Adrenal gland (tissue), 12 donors: ENCODE measurements around the gene B9D1. TPM values are rescaled to one million over a fixed set of nuclear protein-coding genes. Genes with fewer than 3 reads are reported as not detected.

ENCODE experiments used
- DNase-seq, 7 donors: peaks; one replicate each; pipeline ENCODE4 v3.0.0-alpha.2; 2019 to 2020
- H3K27ac ChIP-seq, 5 donors: fragments of 200-600 bp; sonication (generic) in 4 of 5; 1 replicate in 3 of 5; 2 replicates in 2 of 5; pipeline versions ENCODE4 v1.5.1 to v1.8.0; 2016 to 2020; ENCODE audit warnings: mild to moderate bottlenecking in 1 of 5
- H3K27me3 ChIP-seq: fragments of 200-600 bp; 2 replicates; pipeline ENCODE4 v1.8.0; 2021
- H3K36me3 ChIP-seq, 2 donors: fragments of 200-600 bp; replicated peaks in 1 of 2; 1 replicate in 1 of 2; 2 replicates in 1 of 2; pipeline versions ENCODE4 v1.5.1 to v1.8.0; 2018 to 2022
- H3K4me1 ChIP-seq, 2 donors: fragments of 200-600 bp; replicated peaks in 1 of 2; 1 replicate in 1 of 2; 2 replicates in 1 of 2; pipeline versions ENCODE4 v1.5.1 to v1.8.0; 2018 to 2021
- H3K4me3 ChIP-seq, 4 donors: fragments of 200-600 bp; sonication (generic) in 3 of 4; one replicate each; pipeline ENCODE4 v1.5.1; 2016 to 2018
- H3K9me3 ChIP-seq, 3 donors: fragments of 200-600 bp; sonication (generic) in 1 of 3; replicated peaks in 1 of 3; 1 replicate in 2 of 3; 2 replicates in 1 of 3; pipeline versions ENCODE4 v1.5.1 to v1.8.0; 2016 to 2021
- POLR2A ChIP-seq, 2 donors: fragments of 450-650 bp; IDR thresholded peaks; one replicate each; pipeline ENCODE4 v1.6.1; 2017; ENCODE audit warnings: antibody characterized with exemption in 2 of 2, mild to moderate bottlenecking in 2 of 2, moderate library complexity in 1 of 2
- WGBS, 4 donors: extraction: QIAGEN DNeasy Blood & Tissue Kit in 2 of 4; methylation state at CpG; one replicate each; pipeline versions ENCODE4 v1.1.5 to v1.1.7; 2013 to 2017; 5-methylcytosine and 5-hydroxymethylcytosine counted together
- intact Hi-C, 2 donors: fragments of 100-400 bp; cut with DNase I; formaldehyde crosslinking; loops; one replicate each; pipeline versions ENCODE4 v1.14.1 to v1.15.0; 2022 to 2023
- polyA plus RNA-seq, 3 donors: library from polyadenylated mRNA; stranded (reverse); fragments of 200-250 nt in 2 of 3; fragments of 350-450 nt in 1 of 3; fragmentation: Illumina TruSeq in 1 of 3; extraction: RNeasy Lipid Tissue Mini Kit (QIAGEN cat#74804) in 1 of 3; gene quantifications; one replicate each; pipeline ENCODE4 v1.2.3, GENCODE V29; 2013 to 2014
- total RNA-seq, 9 donors: library from RNA; depleted of rRNA in 4 of 9; stranded (reverse); fragments of >200 nt in 4 of 9; fragments of 120-200 nt in 1 of 9; fragmentation: NEBNext Ultra II Directional in 1 of 9; extraction: Animal tissue kit (Norgen Biotek cat#: 25700) in 1 of 9; gene quantifications; one replicate each; pipeline versions ENCODE4 v1.1.0 to v1.2.4, GENCODE V29; 2013 to 2023
- TF ChIP-seq, protein P1 (sequence below), 6 experiments: fragments of 450-650 bp in 4 of 6; fragments of 200-600 bp in 2 of 6; sonication (generic) in 1 of 6; IDR thresholded peaks; 1 replicate in 5 of 6; 2 replicates in 1 of 6; pipeline versions ENCODE4 v1.5.1 to v1.8.0; 2016 to 2021; ENCODE audit warnings: antibody characterized with exemption in 6 of 6, mild to moderate bottlenecking in 2 of 6, moderate library complexity in 1 of 6
- donor health status: healthy with polysubstance abuse.
- donor health status: Bipolar disorder and iron deficiency.
- donor health status: DM: yes; HTN: yes; CAD: no.
- donor health status: DM: no; HTN: no; CAD: no.
- donor health status: DM: no; HTN: no; CAD: no.
- donor health status: DM: yes; HTN: yes; CAD: no.

B9D1 gene
- total and polyA plus RNA-seq, 12 donors: 19.3 to 67.7 (median 30.1) TPM

GRCh38 chr17:19335951-19336631 is 26.4 kb downstream of the B9D1 start:
- WGBS, 4 donors: 86 to 92% (median 90%) methylated on average over 2 to 18 of the region's 18 CpGs

DNA sequence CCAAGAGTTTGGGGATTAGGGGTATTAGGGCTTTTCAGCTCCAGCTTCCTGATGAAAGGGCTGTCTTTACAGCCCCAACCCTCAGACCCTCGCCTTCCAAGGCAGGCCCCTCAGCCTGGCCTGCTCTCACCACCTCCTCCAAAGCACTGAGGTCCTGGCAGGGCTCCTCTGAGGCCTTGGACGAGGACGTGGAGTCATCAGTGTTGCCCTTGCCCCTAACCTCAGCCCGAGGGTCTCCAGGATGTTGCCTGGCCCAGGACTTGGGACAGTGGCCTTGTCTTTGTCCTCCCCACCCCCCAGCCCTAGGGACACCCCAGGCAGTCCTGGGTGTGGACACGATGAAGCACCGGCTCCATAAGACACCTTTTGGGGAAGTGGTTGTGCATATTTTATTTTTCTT is 28.2 kb downstream of the B9D1 start:
- no peak overlapping the region for H3K4me3 ChIP-seq
- DNase-seq: peak in 2 of 7 donors; percentile 11 to 47
- intact Hi-C loops: no loop called here
- TF ChIP-seq, protein P1, sequence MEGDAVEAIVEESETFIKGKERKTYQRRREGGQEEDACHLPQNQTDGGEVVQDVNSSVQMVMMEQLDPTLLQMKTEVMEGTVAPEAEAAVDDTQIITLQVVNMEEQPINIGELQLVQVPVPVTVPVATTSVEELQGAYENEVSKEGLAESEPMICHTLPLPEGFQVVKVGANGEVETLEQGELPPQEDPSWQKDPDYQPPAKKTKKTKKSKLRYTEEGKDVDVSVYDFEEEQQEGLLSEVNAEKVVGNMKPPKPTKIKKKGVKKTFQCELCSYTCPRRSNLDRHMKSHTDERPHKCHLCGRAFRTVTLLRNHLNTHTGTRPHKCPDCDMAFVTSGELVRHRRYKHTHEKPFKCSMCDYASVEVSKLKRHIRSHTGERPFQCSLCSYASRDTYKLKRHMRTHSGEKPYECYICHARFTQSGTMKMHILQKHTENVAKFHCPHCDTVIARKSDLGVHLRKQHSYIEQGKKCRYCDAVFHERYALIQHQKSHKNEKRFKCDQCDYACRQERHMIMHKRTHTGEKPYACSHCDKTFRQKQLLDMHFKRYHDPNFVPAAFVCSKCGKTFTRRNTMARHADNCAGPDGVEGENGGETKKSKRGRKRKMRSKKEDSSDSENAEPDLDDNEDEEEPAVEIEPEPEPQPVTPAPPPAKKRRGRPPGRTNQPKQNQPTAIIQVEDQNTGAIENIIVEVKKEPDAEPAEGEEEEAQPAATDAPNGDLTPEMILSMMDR (IDR thresholded peaks at IDR 0.05): no peak
- H3K9me3 ChIP-seq: no peaks in the 10 kb centered on the region
- 67 to 91% (median 70%) methylated on average over 4 to 6 of the region's 6 CpGs for WGBS, 4 donors
- H3K4me1 ChIP-seq: peaks cover 0 to 11% of the 10 kb centered on the region in 2 donors
- no peaks in the 10 kb centered on the region for H3K27me3 ChIP-seq
- H3K36me3 ChIP-seq: peaks cover 0 to 4% of the 10 kb centered on the region in 2 donors
- H3K27ac ChIP-seq: no peak overlapping the region

More at GRCh38 chr17:19335951-19336631, 26.4 kb downstream of the B9D1 start:
- intact Hi-C loops: no loop called here
- no peak for TF ChIP-seq POLR2A (IDR thresholded peaks at IDR 0.05)
- TF ChIP-seq, protein P1 (IDR thresholded peaks at IDR 0.05): no peak
- Histone ChIP-seq H3K4me1 (peaks cover 0 to 11% of the 10 kb centered on the region in 2 donors), H3K27ac (no peak overlapping the region), H3K27me3 (no peaks in the 10 kb centered on the region), H3K9me3 (no peaks in the 10 kb centered on the region), H3K36me3 (peaks cover 0 to 4% of the 10 kb centered on the region in 2 donors), H3K4me3 (no peak overlapping the region)
- peak in 3 of 7 donors; percentile 13 to 54 (median 14) for DNase-seq

DNA sequence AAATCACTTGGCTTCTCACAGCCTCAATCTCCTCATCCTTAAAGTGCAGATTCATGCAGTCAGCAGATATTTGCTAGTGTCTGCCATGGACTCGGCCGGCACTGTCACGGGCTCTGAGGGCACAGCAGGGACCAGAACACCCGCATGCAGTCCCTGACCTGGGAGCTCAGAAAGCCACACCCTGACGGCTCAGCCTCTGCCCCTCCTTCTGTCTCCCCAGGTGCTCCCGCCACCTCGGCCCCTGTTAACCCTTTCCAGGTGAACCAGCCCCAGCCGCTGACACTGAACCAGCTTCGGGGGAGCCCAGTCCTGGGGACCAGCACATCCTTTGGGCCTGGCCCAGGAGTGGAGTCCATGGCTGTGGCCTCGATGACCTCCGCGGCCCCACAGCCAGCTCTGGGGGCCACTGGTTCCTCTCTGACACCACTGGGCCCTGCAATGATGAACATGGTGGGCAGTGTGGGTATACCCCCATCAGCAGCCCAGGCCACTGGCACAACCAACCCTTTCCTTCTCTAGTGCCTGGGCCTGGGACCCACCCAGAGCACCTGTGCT is 28.7 kb downstream of the B9D1 start:
- Histone ChIP-seq H3K4me1 (peaks cover 0 to 11% of the 10 kb centered on the region in 2 donors), H3K4me3 (no peak overlapping the region), H3K27me3 (no peaks in the 10 kb centered on the region), H3K36me3 (peaks cover 0 to 4% of the 10 kb centered on the region in 2 donors), H3K27ac (no peak overlapping the region), H3K9me3 (no peaks in the 10 kb centered on the region)
- TF ChIP-seq, protein P1 (IDR thresholded peaks at IDR 0.05): no peak
- TF ChIP-seq POLR2A (IDR thresholded peaks at IDR 0.05): no peak
- 93 to 94% (median 93%) methylated on average over 3 to 12 of the region's 12 CpGs; no CpG with 5 or more reads in 1 of the 4 donors for WGBS, 4 donors
- DNase-seq: peak in 2 of 7 donors; percentile 14 to 50
- intact Hi-C loops: no loop called here

DNA sequence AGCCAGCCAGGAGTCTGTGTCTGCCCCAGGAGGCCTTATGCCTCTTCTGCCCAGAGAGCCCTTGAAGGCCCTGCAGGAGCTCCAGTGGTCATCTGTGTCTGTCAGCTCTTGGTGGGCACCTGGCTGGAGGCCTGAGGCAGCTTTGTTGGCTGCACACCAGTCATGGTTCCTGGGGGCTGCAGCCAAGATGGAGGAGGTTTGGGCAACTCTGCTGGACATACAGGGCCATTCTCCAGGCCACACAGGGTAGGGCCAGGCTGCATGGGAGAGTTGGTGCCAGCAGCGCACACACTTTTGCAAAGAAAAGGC is 29.4 kb downstream of the B9D1 start:
- H3K36me3 ChIP-seq: peaks cover 0 to 4% of the 10 kb centered on the region in 2 donors
- TF ChIP-seq POLR2A (IDR thresholded peaks at IDR 0.05): no peak
- TF ChIP-seq, protein P1 (IDR thresholded peaks at IDR 0.05): no peak
- DNase-seq: no peak
- no peaks in the 10 kb centered on the region for H3K9me3 ChIP-seq
- intact Hi-C loops: no loop called here
- WGBS, 4 donors: 92 to 100% (median 98%) methylated on average over 1 of the region's 1 CpG
- H3K27ac ChIP-seq: no peak overlapping the region
- no peaks in the 10 kb centered on the region for H3K27me3 ChIP-seq
- peaks cover 0 to 11% of the 10 kb centered on the region in 2 donors for H3K4me1 ChIP-seq
- no peak overlapping the region for H3K4me3 ChIP-seq
